EL (cell line): ENCODE measurements around the gene MAN2A1.
"Not testable (repeated sequence)": the region's sequence is repeated elsewhere in the genome, so short reads cannot be mapped to it uniquely, and the experiment has no call there.

ENCODE experiments used
- DNase-seq: peaks from one replicate; pipeline ENCODE4 v3.0.0-alpha.2; 2016

MAN2A1 gene

GRCh38 chr5:109759306-109759705 lies 69.6 kb downstream of the MAN2A1 start:
- DNase-seq: peak; percentile 51

DNA sequence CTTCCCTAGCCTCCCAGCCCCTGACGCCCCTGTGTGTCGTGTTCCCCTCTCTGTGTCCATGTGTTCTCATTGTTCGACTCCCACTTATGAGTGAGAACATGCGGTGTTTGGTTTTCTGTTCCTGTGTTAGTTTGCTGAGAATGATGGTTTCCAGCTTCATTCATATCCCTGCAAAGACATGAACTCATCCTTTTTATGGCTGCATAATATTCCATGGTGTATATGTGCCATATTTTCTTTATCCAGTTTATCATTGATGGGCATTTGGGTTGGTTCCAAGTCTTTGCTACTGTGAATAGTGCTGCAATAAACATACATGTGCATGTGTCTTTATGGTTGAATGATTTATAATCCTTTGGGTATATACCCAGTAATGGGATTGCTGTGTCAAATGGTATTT lies 70.4 kb downstream of the MAN2A1 start:
- not testable (repeated sequence) for DNase-seq

- no peak for DNase-seq
These were observed 73.1 kb downstream of the MAN2A1 start for GRCh38 chr5:109762821-109763220.

DNA sequence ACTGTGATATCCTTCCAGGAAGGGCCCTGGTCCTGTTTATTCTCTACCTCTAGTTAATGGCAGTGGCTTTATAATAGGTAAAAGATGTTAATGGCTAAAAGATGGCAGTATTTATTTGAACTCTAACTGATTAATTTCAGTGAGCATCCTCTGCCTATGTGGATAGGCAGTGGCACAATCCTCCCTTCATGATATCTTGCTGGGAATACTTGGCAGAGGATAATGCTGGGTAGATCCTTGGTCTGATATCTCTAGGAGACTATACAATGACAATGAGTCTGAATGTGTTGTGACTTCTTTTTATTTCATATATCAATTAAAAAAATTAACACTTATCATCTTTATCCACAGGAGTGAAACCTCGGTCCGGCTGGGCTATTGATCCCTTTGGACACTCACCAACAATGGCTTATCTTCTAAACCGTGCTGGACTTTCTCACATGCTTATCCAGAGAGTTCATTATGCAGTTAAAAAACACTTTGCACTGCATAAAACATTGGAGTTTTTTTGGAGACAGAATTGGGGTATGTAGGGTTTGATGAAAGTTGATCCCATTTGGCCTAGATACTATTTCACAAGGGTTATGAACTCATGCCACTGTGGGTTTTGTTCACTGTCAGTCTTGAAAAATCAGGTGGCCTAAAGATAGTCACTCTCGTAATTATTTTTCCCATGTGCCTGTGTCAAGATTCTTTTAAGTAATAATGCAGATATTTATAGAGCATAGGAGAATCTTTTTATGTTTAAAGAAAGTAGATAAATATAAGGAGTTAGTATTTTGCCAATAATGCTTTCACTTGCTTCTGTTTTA lies 77.7 kb downstream of the MAN2A1 start:
- DNase-seq: no peak

DNA sequence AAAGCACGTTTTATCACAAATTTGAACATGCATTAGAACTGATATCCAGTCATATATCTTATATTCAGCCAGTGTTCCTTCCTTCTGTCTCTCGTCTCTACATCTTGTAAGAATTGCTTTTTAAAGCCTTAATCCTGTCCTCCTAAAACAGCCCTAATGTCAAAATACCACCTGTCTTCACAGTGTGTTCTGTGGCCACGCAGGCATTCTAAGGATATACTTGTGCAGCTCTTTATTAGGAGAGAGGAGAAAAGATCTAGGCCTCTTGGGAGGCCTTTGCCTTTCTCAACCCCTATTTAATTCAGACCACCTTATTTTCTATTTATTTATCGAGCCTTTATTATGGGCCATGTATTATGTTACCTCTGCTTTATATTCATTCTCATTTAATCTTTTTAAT lies 78.3 kb downstream of the MAN2A1 start:
- no peak for DNase-seq

- DNase-seq: peak; percentile 6
These were observed 80.0 kb downstream of the MAN2A1 start for GRCh38 chr5:109769597-109770291.

GRCh38 chr5:109775130-109775529 lies 85.4 kb downstream of the MAN2A1 start:
- no peak for DNase-seq

GRCh38 chr5:109779036-109779735 lies 89.5 kb downstream of the MAN2A1 start:
- DNase-seq: no peak

- peak; percentile 6 for DNase-seq
These were observed 95.0 kb downstream of the MAN2A1 start for GRCh38 chr5:109784687-109785086.

DNA sequence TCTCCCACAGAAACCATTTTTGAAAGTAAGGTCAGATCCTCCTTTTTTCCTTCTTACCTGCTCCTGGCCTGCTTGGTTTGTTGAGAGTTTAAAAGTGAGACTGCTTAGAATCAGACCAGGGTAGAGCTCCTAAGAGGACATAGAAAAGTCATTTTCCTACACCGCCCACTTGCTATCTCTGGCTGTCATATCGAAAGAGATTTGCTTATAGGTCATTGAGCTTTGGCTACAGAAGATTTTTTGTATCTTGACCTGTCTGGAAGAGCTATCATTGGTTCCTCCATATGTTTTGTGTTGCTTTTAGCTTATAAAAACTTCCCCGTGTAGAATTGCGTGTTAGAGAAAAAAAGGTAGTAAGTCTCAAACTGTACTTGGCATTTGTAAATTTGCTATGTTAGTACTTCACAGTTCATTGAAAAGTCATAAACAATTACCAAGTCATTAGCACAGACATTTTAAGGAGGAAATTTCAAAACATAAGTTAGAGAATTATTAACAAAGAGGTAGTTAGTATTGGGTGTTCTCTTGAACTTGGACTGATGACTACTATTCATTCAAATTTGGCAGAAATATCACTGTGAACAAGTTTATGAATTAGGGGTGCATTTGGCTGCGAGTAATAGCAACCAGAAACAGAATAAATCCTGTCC lies 96.6 kb downstream of the MAN2A1 start:
- DNase-seq: no peak

DNA sequence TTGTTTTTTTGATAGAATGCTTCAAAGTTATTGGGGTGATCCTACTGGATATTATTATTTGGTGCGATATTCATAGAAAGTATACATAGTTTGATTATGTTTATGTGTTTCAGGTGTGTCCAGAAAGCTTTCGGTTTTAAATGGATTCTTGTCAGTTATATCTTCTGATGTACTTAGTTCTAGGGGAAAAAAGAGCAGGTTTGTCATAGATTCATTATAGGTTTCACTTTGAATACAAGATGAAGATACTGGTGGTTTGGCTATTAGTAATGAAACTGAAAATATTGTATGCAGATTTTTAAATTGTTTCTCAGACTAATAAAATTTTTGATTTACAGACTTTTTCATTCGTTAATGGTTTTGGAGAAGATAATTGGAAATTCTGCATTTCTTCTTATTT lies 98.9 kb downstream of the MAN2A1 start:
- no peak for DNase-seq

DNA sequence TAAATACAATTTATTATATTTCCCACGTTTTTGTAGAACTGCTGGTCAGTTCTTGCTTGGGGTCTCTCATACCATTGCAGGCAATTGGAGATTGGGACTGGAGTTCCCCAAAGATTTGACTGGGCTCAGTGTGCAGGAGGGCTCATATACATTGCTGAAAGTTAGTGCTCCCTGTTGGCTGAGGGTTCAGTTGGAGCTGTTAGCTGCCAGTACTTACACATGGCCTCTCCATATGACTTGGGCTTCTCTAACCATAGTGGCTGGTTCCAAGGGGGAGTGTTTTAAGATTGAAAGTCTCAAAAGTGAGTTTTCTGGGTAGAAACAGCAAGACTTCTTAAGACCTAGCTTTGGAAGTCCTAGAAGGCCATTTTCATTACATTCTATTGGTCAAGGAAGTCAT lies 102.9 kb downstream of the MAN2A1 start:
- no peak for DNase-seq

GRCh38 chr5:109803854-109804253 lies 114.1 kb downstream of the MAN2A1 start:
- DNase-seq: no peak

- DNase-seq: peak; percentile 13
These were observed 115.7 kb downstream of the MAN2A1 start for GRCh38 chr5:109805472-109805871.

DNA sequence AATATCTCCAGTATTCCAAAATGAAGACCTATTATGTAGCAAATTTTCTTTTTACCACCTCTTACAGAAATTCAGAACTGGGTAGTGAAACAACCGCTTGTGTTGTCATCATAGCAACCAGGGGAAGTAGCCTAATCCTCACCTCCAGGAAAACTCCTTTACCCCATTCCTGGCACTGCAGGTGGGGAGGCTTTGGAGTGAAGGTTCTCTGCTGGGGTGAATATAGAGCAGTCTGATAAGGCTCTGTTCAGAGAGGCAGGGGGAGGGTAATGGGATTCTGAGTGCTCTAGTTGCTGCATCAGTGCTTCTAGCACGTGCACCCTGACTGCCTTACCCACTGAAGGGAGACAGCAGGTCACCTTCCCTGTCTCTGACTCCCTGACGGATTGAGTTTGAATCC lies 116.2 kb downstream of the MAN2A1 start:
- DNase-seq: no peak

DNA sequence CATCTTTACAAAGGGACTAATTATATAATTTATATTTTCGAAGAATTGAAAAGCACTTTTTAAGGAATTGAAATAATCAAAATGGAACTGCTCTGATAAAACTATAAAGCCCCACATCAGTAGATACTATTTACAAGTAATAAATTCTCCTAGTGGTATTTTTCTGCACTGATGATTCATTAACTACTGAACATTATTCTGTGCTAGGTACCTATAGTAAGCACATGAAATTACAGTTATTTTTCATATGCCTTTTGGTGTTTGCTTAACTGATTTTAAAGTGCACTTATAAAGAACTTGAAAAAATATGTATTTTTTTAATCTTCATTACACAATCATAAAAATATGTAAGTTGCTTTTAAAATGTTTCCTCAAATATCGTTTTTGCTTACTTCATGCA lies 123.0 kb downstream of the MAN2A1 start:
- DNase-seq: no peak

DNA sequence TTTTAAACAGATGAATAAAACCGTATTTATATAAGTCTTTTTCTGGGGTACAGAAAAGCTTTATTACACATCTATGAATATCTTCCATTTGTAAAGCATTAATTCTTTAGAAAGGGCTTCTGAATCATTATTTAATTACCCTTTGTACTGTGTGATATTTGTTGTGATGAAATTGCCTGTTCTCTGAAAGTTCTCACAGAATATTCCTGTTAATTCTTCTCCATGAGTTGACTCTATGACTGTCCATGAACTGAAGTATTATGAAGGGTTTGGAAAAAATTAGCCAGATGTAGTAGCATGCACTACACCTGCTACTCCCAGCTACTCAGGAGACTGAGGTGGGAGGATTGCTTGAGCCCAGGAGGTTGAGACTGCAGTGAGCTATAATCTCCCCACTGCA lies 127.0 kb downstream of the MAN2A1 start:
- DNase-seq: no peak

DNA sequence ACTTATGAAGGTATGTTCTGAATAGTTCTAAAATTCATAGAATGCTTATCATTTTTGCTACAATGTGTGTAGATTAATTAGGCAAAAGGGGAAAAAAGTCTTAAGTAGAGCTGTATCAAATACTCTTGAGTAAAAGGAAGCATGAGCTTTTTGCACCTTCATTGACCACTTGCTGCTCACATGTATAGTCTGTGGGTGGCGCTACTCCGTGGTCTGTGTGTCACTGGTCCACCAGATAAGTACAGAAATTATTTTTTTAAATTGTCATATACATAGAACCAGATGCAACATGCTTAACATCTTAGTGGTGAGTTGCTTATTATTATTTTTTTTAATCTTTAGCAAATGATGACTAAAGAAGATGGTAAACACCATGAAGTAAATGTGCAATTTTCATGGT lies 130.2 kb downstream of the MAN2A1 start:
- DNase-seq: no peak

GRCh38 chr5:109823597-109823996 lies 133.9 kb downstream of the MAN2A1 start:
- peak; percentile 63 for DNase-seq

- peak; percentile 61 for DNase-seq
These were observed 135.7 kb downstream of the MAN2A1 start for GRCh38 chr5:109825450-109825849.

DNA sequence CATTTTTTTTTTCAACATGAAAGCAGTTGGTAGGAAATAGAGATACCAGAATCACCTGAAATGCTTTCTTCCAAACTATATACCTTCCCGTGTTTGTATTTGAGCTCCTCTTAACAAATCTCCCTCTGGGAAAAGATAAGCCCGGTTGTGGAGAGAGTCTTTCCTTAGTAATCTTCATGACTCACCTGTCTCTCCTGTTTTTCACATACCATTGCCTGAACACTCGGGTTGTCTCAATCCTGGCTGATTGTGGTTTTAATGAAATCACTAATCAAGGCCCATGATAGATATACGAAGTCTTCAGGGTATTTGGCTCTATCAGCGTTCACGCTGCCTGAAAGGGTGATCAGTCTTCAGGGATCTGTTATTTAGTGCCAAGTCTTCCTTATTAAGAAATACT lies 136.7 kb downstream of the MAN2A1 start:
- DNase-seq: peak; percentile 30

DNA sequence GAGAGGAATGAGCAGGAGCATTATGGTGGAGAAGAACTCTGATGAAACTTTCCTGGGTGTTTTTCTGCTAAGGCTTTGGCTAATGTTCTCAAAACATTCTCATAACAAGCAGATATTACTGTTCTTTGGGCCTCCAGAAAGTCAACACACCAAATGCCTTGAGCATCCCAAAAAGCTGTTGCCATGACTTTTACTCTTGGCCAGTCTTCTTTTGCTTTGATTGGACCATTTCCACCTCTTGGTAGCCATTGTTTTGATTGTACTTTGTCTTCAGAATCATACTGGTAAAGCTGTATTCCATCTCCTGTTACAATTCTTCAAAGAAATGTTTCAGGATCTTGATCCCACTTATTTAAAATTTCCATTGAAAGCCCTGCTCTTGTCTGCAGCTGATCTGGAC lies 139.6 kb downstream of the MAN2A1 start:
- DNase-seq: no peak

- peak; percentile 43 for DNase-seq
These were observed 141.3 kb downstream of the MAN2A1 start for GRCh38 chr5:109830955-109831502.
